Mesenchymal stem cell (in vitro differentiated cells and primary cell): Measurements from ENCODE around the gene TNS4.

Source experiments
- DNase-seq: peaks from one replicate; pipeline ENCODE4 v3.0.0-alpha.2; 2013
- H2AFZ ChIP-seq: one replicate; pipeline ENCODE4 v1.6.1; 2013; ENCODE audit warnings: low read depth, mild to moderate bottlenecking, control low read depth, inconsistent platforms, low read length, moderate library complexity
- H2AK5ac ChIP-seq: 2 replicates; pipeline ENCODE4 v1.6.1; 2013; ENCODE audit warnings: low read length, moderate library complexity, mild to moderate bottlenecking, inconsistent platforms; ENCODE audit not compliant: severe bottlenecking
- H2BK120ac ChIP-seq: one replicate; pipeline ENCODE4 v1.6.1; 2013; ENCODE audit warnings: low read depth, mild to moderate bottlenecking, inconsistent platforms, low read length, moderate library complexity
- H2BK12ac ChIP-seq, 2 experiments: one replicate each; pipeline ENCODE4 v1.6.1; 2013; ENCODE audit warnings: inconsistent platforms in 2 of 2, low read length in 2 of 2, mild to moderate bottlenecking in 2 of 2, moderate library complexity in 2 of 2, control low read depth in 1 of 2
- H2BK15ac ChIP-seq: one replicate; pipeline ENCODE4 v1.6.1; 2013; ENCODE audit warnings: mild to moderate bottlenecking, low read depth, inconsistent platforms; ENCODE audit not compliant: poor library complexity, severe bottlenecking
- H2BK5ac ChIP-seq: 2 replicates; pipeline ENCODE4 v1.6.1; 2013; ENCODE audit warnings: low read depth, mild to moderate bottlenecking, low read length, control low read depth, inconsistent platforms; ENCODE audit not compliant: poor library complexity, severe bottlenecking
- H3K14ac ChIP-seq, 2 experiments: one replicate each; pipeline ENCODE4 v1.6.1; 2013; ENCODE audit warnings: inconsistent platforms in 2 of 2, low read length in 2 of 2, control low read depth in 1 of 2, mild to moderate bottlenecking in 1 of 2, moderate library complexity in 1 of 2
- H3K18ac ChIP-seq, 2 experiments: one replicate each; pipeline ENCODE4 v1.6.1; 2013; ENCODE audit warnings: inconsistent platforms in 2 of 2, low read length in 2 of 2, control low read depth in 1 of 2, low read depth in 1 of 2, mild to moderate bottlenecking in 1 of 2
- H3K23ac ChIP-seq, 2 experiments: one replicate each; pipeline ENCODE4 v1.6.1; 2013; ENCODE audit warnings: inconsistent platforms in 2 of 2, low read length in 2 of 2, mild to moderate bottlenecking in 2 of 2, moderate library complexity in 2 of 2, control low read depth in 1 of 2
- H3K27ac ChIP-seq: 2 replicates; pipeline ENCODE4 v1.5.1; 2013; ENCODE audit warnings: mild to moderate bottlenecking, moderate library complexity, low read length, control low read depth, inconsistent platforms; ENCODE audit not compliant: poor library complexity, severe bottlenecking
- H3K27me3 ChIP-seq, 2 experiments: 2 replicates each; pipeline versions ENCODE4 v1.6.1 to v1.7.0; 2013; ENCODE audit warnings: low read length in 2 of 2, mild to moderate bottlenecking in 2 of 2, moderate library complexity in 2 of 2, control low read depth in 1 of 2, inconsistent platforms in 1 of 2; ENCODE audit not compliant: control insufficient read depth in 1 of 2, insufficient read depth in 1 of 2
- H3K36me3 ChIP-seq, 2 experiments: 2 replicates each; pipeline versions ENCODE4 v1.6.1 to v1.7.0; 2013; ENCODE audit warnings: low read length in 2 of 2, control low read depth in 1 of 2, inconsistent platforms in 1 of 2, low read depth in 1 of 2, mild to moderate bottlenecking in 1 of 2; ENCODE audit not compliant: insufficient read depth in 2 of 2, control insufficient read depth in 1 of 2
- H3K4ac ChIP-seq, 2 experiments: one replicate each; pipeline ENCODE4 v1.6.1; 2013; ENCODE audit warnings: inconsistent platforms in 2 of 2, low read length in 2 of 2, mild to moderate bottlenecking in 2 of 2, moderate library complexity in 2 of 2, control low read depth in 1 of 2, low read depth in 1 of 2
- H3K4me1 ChIP-seq: 2 replicates; pipeline ENCODE4 v1.6.1; 2013; ENCODE audit warnings: low read depth, low read length, control low read depth; ENCODE audit not compliant: control insufficient read depth, insufficient read depth
- H3K4me2 ChIP-seq: 2 replicates; pipeline ENCODE4 v1.6.1; 2013; ENCODE audit warnings: low read length, mild to moderate bottlenecking, inconsistent platforms; ENCODE audit not compliant: poor library complexity, severe bottlenecking
- H3K4me3 ChIP-seq, 2 experiments: 2 replicates each; pipeline versions ENCODE4 v1.5.1 to v1.7.0; 2013; ENCODE audit warnings: low read length in 2 of 2, mild to moderate bottlenecking in 2 of 2, control low read depth in 1 of 2, low read depth in 1 of 2; ENCODE audit not compliant: insufficient read depth in 1 of 2
- H3K79me1 ChIP-seq: replicated peaks from 2 replicates; pipeline ENCODE4 v1.6.1; 2013; ENCODE audit warnings: mild to moderate bottlenecking, control low read depth, low read length, inconsistent platforms; ENCODE audit not compliant: poor library complexity, severe bottlenecking
- H3K9ac ChIP-seq: 2 replicates; pipeline ENCODE4 v1.7.0; 2013; ENCODE audit warnings: mild to moderate bottlenecking, low read length, moderate library complexity
- H3K9me3 ChIP-seq: 2 replicates; pipeline ENCODE4 v1.7.0; 2013; ENCODE audit warnings: mild to moderate bottlenecking, low read length; ENCODE audit not compliant: control insufficient read depth
- H4K8ac ChIP-seq: one replicate; pipeline ENCODE4 v1.6.1; 2013; ENCODE audit warnings: inconsistent platforms, mild to moderate bottlenecking, low read length, moderate library complexity
- H4K91ac ChIP-seq: one replicate; pipeline ENCODE4 v1.6.1; 2013; ENCODE audit warnings: mild to moderate bottlenecking, low read length, inconsistent platforms
- WGBS: methylation state at CpG from one replicate; pipeline ENCODE4 v1.1.7; 2013; ENCODE audit warnings: mixed read lengths; 5-methylcytosine and 5-hydroxymethylcytosine counted together

The TNS4 gene

GRCh38 chr17:40517981-40518380 lies 16.6 kb upstream of the TNS4 start:
- H2AK5ac ChIP-seq, result no peak overlapping the region
- WGBS, result 92% methylated on average over 4 of the region's 4 CpGs

DNA sequence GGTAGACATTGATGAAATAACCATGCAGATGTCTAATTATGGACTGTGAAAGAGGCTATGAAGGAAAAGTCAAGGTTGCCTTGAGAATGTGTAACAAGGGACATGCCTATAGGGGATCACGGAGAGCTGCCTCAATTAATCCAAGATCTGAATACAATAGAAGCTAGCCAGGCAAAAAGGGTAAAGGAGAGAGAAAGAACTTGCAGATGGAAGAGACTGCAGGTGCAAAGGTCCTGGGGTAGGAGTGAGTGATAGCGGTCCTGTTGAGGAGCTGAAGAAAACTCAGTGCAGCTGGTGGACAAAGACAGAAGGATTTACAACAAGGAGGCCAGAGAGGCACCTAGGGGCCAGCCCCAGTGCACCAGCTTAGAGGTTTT lies 15.9 kb upstream of the TNS4 start:
- WGBS, result 93% methylated on average over 2 of the region's 2 CpGs
- Histone ChIP-seq H3K27me3 (peaks cover 0 to 4% of the 10 kb centered on the region in 2 experiments), H3K18ac (no peak overlapping the region), H3K4me2 (no peak overlapping the region), H2AFZ (no peak overlapping the region), H2AK5ac (peak overlapping the region; percentile 24), H3K79me1 (no peaks in the 10 kb centered on the region), H3K14ac (no peak overlapping the region), H2BK15ac (no peak overlapping the region), H2BK120ac (no peak overlapping the region), H2BK12ac (no peak overlapping the region), H3K23ac (no peak overlapping the region), H3K4me1 (peaks cover 36% of the 10 kb centered on the region), H3K36me3 (no peaks in the 10 kb centered on the region), H3K4ac (no peak overlapping the region), H3K9me3 (no peaks in the 10 kb centered on the region), H4K8ac (peak overlapping the region; percentile 58), H3K9ac (no peak overlapping the region), H2BK5ac (no peak overlapping the region), H4K91ac (no peak overlapping the region), H3K4me3 (no peak overlapping the region), H3K27ac (no peak overlapping the region)
- DNase-seq, result no peak

More at GRCh38 chr17:40517981-40518380, 16.6 kb upstream of the TNS4 start:
- Histone ChIP-seq H3K4me2 (no peak overlapping the region), H2BK120ac (no peak overlapping the region), H4K8ac (no peak overlapping the region), H3K18ac (no peak overlapping the region), H2BK15ac (peak overlapping the region; percentile 36), H3K79me1 (no peaks in the 10 kb centered on the region), H4K91ac (no peak overlapping the region), H3K4ac (no peak overlapping the region), H3K36me3 (no peaks in the 10 kb centered on the region), H2BK5ac (no peak overlapping the region), H2AFZ (no peak overlapping the region), H2BK12ac (no peak overlapping the region), H3K9me3 (no peaks in the 10 kb centered on the region), H3K23ac (no peak overlapping the region), H3K9ac (no peak overlapping the region), H3K27ac (no peak overlapping the region), H3K4me1 (peaks cover 32% of the 10 kb centered on the region), H3K14ac (no peak overlapping the region), H3K4me3 (no peak overlapping the region), H3K27me3 (peaks cover 0 to 4% of the 10 kb centered on the region in 2 experiments)
- DNase-seq, result no peak

GRCh38 chr17:40516581-40517285 lies 15.3 kb upstream of the TNS4 start:
- H3K27ac ChIP-seq, result peak overlapping the region; percentile 10
- peak overlapping the region; percentile 46 for H2AK5ac ChIP-seq
- peaks cover 0 to 4% of the 10 kb centered on the region in 2 experiments for H3K27me3 ChIP-seq
- H2BK5ac ChIP-seq, result no peak overlapping the region
- no peak overlapping the region for H2BK15ac ChIP-seq
- H2BK120ac ChIP-seq, result no peak overlapping the region
- H3K4me1 ChIP-seq, result peaks cover 39% of the 10 kb centered on the region
- no peak overlapping the region for H3K23ac ChIP-seq
- no peaks in the 10 kb centered on the region for H3K79me1 ChIP-seq
- H3K4me3 ChIP-seq, result no peak overlapping the region
- WGBS, result 22% methylated on average over 3 of the region's 3 CpGs
- H3K4ac ChIP-seq, result no peak overlapping the region
- no peak overlapping the region for H3K18ac ChIP-seq
- peak overlapping the region; percentile 58 for H4K8ac ChIP-seq
- H3K9ac ChIP-seq, result no peak overlapping the region
- no peak overlapping the region for H3K4me2 ChIP-seq
- no peak overlapping the region for H3K14ac ChIP-seq
- H3K36me3 ChIP-seq, result no peaks in the 10 kb centered on the region
- no peaks in the 10 kb centered on the region for H3K9me3 ChIP-seq
- no peak overlapping the region for H2BK12ac ChIP-seq
- no peak overlapping the region for H4K91ac ChIP-seq
- DNase-seq, result peak; percentile 36
- peak overlapping the region; percentile 24 for H2AFZ ChIP-seq

DNA sequence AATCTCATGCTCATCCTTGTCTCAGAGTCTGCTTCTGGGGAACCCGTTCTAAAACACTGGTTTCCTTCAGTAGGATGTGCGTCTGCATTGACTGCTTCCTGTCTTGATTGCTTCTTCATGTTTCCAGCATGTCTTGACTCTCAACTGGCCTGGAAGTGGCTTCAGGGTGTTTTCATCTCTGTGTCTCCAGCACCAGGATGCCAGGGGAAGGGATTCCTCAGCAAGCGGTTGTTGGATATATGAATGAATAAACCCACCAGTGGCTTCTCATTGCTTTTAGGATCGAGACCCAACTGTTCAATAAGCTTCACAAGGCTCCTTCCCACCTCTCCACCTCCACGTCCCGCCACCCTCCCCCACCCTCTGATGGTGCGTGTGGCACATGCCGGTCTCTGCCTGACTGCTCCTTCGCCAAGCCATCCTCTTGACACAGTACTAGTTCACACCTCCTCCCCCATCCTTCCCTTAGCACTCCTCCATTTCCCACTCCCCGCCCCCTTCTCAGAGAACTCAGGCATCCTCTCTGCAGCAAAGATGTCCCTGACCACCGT lies 14.1 kb upstream of the TNS4 start:
- no peak overlapping the region for H2AK5ac ChIP-seq
- H4K91ac ChIP-seq, result no peak overlapping the region
- peaks cover 36% of the 10 kb centered on the region for H3K4me1 ChIP-seq
- H3K27me3 ChIP-seq, result peaks cover 0 to 4% of the 10 kb centered on the region in 2 experiments
- no peak for DNase-seq
- no peak overlapping the region for H2BK12ac ChIP-seq
- H3K23ac ChIP-seq, result no peak overlapping the region
- no peak overlapping the region for H3K4me3 ChIP-seq
- H3K14ac ChIP-seq, result no peak overlapping the region
- no peak overlapping the region for H3K9ac ChIP-seq
- H2BK5ac ChIP-seq, result no peak overlapping the region
- H4K8ac ChIP-seq, result no peak overlapping the region
- H3K9me3 ChIP-seq, result no peaks in the 10 kb centered on the region
- H2AFZ ChIP-seq, result no peak overlapping the region
- no peak overlapping the region for H3K18ac ChIP-seq
- H3K4ac ChIP-seq, result no peak overlapping the region
- no peak overlapping the region for H2BK15ac ChIP-seq
- H3K4me2 ChIP-seq, result no peak overlapping the region
- WGBS, result 55% methylated on average over 11 of the region's 11 CpGs
- H2BK120ac ChIP-seq, result no peak overlapping the region
- no peak overlapping the region for H3K27ac ChIP-seq
- H3K79me1 ChIP-seq, result no peaks in the 10 kb centered on the region
- no peaks in the 10 kb centered on the region for H3K36me3 ChIP-seq
